HG03159 (cell line): ENCODE measurements around the gene ZNF512B.
"Not testable (repeated sequence)": the region's sequence is repeated elsewhere in the genome, so short reads cannot be mapped to it uniquely, and the experiment has no call there.

ENCODE experiments used
- ATAC-seq: cut with Tn5 transposase; IDR thresholded peaks from one replicate; pipeline ENCODE4 v1.9.1; 2021; ENCODE audit warnings: mild to moderate bottlenecking, moderate library complexity; ENCODE audit not compliant: unreplicated experiment

ZNF512B gene

GRCh38 chr20:63963784-63964301 is 5.9 kb downstream of the ZNF512B start:
- ATAC-seq: no peak

- ATAC-seq: no peak
Measured at GRCh38 chr20:63963348-63963741, 6.4 kb downstream of the ZNF512B start.

- no peak for ATAC-seq
Measured at GRCh38 chr20:63962426-63963347, 7.0 kb downstream of the ZNF512B start.

- no peak for ATAC-seq
Measured at GRCh38 chr20:63961664-63962425, 7.9 kb downstream of the ZNF512B start.

GRCh38 chr20:63960654-63961621 is 8.8 kb downstream of the ZNF512B start:
- not testable (repeated sequence) for ATAC-seq

GRCh38 chr20:63959699-63960075 is 10.0 kb downstream of the ZNF512B start:
- no peak for ATAC-seq

GRCh38 chr20:63958964-63959698 is 10.6 kb downstream of the ZNF512B start:
- ATAC-seq: no peak

- ATAC-seq: no peak
Measured at GRCh38 chr20:63958471-63958870, 11.3 kb downstream of the ZNF512B start.

- no peak for ATAC-seq
Measured at GRCh38 chr20:63957690-63958441, 11.9 kb downstream of the ZNF512B start.

- no peak for ATAC-seq
Measured at GRCh38 chr20:63957004-63957689, 12.6 kb downstream of the ZNF512B start.

GRCh38 chr20:63956664-63957003 is 13.1 kb downstream of the ZNF512B start:
- ATAC-seq: peak; percentile 11

GRCh38 chr20:63955827-63956663 is 13.7 kb downstream of the ZNF512B start, which contains the start of gene UCKL1:
Gene UCKL1 (minus strand): TSS chr20:63956416. CDS start chr20:63956372, 44 bp downstream.
- ATAC-seq: peak; percentile 69

- peak; percentile 23 for ATAC-seq
Measured at GRCh38 chr20:63955281-63955826, 14.4 kb downstream of the ZNF512B start.

GRCh38 chr20:63953764-63954429 is 15.8 kb downstream of the ZNF512B start:
- no peak for ATAC-seq

GRCh38 chr20:63952769-63953168 is 17.0 kb downstream of the ZNF512B start:
- ATAC-seq: no peak

- ATAC-seq: no peak
Measured at GRCh38 chr20:63952210-63952535, 17.6 kb downstream of the ZNF512B start.
